Measurements from ENCODE around the gene IFNA13. TPM values are rescaled to one million over a fixed set of nuclear protein-coding genes. Genes with fewer than 3 reads are reported as not detected.

The IFNA13 gene
- total RNA-seq, 1 donor from 2014 or later = not detected

DNA sequence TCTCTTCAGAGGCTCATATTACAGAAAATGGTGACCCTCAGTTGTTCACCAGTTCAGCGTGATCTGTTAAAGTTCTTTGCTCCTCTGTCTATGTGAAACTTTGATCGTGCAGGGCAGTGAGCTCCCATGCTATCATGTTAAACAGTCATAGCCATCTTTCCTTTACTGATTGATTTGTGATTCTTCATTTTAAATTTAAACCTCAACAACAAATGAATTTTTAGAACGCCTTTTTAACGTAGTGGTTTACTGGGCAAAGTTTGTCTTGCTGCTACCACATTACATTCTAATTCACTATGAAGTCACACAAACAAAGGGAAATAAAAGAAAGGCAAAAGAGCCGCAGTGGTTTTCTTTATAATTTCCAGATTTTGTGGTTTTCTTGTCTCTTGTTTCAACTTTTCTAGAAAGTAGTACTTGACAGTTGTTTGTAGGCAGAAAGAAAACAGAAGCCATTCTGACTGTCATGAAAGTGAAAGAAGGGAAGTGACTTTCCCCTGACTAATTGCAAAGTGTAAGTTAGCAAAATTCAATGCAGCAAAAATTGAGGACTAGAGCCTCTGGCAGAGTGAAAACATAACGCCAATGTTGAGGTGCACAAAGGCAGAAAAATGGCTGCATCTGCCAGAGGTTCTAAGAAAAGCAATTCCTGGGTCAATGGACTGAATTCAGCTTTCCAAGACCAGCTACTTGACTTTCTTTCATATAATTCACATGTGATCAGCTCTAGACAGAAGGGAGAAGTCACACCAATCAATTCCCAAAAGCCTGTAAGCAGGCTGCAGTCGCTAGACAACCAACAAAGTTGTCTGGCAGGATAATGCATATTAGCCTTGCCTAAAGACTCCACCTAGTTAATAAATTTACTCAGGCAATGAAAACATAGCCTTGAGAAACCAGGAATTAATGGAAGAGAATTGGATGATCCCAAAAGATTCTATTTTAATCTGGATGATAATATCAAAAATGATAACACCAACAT is 10.1 kb downstream of the IFNA13 start:
- peak; percentile 10 for DNase-seq

DNA sequence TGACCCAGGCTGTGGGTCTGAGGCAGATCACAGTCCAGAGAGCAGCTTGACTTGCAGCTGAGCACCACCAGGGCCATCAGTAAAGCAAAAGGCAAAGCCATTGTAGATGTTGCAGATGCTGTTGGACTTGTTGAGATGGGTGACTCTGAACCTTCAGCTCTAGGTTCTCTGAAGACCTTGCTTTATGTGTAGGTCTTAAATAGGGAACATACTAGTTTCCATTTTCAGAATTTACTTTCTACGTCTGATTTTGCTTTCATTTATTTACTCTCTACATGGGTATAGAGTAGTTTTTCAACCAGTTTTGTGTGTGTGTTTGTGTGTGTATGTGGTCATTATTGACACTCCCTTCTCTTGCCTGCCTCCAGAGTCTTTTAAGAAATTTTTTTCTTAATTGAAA is 17.1 kb downstream of the IFNA13 start, which contains the start of gene IFNA6:
Gene IFNA6, minus strand, starts transcription at position 101 of the 400 bp plus-strand sequence. Its CDS starts 0 bp downstream, at position 101.
- no peak for DNase-seq

DNA sequence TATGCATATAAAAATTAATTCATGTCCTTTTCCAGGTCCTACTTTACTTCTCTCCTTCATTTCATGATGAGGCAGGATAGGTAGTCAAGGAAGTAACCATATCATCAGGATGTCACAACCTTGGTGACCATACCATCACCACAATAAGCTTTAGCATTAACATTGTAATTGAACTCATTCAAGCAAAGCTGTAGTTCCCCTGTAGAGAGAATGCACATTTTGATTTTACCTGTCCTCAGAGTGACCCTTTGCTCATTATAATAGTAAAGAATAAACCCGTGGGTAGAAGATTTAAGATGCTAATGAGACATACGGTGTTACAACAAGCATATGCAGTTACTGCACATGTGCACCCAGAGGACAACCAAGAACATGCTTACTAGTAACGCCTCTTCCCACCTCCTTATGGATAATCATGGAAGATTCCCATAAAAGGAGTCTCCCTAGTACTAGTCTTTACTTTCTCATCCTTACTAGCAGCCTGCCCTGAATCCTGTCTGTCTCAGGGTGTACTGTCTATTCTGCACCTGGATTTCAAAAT is 19.4 kb downstream of the IFNA13 start:
- no peak for DNase-seq

DNA sequence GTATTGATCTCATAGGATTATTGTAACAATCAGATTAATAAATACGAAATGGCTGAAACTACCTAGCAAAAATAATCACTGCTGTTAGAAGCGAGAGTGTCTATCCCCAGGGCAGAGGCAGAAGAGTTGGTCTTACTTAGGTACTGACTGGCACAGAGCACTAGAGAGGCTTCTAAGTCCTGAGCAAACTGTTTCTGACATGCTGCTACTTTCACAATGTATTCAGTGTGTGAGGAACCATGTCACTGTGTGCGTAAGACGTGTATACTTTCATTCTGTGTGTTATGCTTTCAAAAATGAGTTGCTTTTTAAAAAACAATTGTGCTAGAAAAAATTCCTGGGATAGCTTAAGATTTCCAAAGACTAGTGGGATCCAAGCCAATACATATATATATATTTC is 27.1 kb downstream of the IFNA13 start:
- DNase-seq = no peak

DNA sequence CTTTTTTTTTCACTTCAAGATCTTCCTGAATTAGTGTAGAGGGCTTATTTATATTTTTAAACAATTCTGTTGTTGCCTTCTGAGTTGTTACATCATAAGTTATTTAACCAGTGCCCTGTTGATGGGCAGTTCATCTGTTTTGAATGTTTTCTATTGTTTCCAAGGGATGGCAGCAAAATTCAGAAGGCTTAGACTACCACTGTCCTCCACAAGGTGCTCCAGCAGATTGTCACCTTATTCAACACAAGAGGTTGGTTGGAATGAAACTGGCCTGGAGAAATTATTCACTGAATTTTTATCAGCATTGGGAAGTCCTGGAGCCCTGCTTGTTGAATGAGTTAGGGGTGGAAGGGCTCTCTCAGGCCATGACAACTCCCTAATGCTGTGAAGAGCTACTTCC is 31.4 kb downstream of the IFNA13 start:
- no peak for DNase-seq

DNA sequence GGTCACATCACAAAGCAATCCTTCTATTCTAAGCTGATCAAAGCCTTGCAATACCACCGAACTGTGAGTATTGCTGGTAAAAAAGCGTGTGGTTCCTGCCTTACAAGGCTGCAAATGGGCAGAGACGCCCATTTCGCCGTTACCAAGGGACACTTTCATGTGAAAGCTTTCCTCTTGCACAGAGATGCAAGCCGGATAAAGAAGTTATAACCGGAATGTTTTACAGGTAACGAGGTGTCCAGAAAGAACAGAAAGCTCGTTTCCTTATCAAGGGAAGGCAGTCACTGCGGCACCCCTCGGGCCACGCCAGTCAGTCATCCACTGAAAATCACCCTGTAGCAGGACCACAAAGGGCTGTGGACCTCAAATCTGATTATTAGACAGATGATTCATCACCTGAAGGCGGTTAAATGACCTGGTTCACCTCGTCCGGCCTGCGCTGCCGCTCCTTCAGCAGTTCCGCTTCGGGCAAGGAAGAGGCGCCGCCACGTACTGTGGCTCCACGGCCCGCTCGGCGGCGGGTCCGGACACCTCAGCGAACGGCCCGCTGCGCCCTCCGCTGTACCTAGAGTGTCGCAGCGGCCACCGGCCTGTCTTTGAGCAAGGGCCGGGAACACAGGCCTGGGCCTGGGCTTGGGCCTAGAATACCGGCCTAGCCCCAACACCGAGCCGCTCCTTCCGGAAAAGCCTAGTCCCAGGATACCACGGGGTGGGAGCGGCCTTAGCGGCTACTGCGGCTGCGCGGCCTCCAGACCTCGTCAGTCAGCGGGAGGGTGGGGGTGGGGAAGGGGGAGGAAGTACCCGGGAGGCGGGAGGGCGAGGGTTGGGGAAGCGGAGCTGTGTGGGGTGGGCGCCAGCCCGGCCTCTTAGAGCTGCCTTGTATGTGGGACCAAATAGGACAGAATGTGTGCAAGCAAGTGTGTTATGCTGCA is 32.9 kb downstream of the IFNA13 start, which contains the start of gene KLHL9:
Gene KLHL9, minus strand, starts transcription at position 704 of the 932 bp plus-strand sequence. Its CDS starts 545 bp downstream, at position 159.
- peak; percentile 97 for DNase-seq

DNA sequence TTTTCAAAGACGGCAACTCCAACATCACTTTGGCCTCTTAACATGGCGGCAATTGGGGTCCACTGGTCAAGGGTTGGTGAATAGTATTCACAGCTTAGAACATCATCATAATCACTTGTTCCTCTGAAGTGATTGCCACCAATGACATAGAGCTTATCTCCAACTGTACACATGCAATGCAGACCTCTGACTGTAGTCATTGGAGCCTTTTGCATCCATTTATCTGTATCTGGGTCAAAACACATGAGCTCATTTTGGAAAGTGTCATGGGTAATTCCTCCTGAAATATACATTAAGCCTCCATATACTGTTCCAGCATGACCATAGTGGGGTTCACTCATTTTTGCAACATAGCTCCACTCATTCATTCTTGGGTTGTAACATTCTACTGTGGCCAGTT is 34.6 kb downstream of the IFNA13 start:
- DNase-seq = no peak

DNA sequence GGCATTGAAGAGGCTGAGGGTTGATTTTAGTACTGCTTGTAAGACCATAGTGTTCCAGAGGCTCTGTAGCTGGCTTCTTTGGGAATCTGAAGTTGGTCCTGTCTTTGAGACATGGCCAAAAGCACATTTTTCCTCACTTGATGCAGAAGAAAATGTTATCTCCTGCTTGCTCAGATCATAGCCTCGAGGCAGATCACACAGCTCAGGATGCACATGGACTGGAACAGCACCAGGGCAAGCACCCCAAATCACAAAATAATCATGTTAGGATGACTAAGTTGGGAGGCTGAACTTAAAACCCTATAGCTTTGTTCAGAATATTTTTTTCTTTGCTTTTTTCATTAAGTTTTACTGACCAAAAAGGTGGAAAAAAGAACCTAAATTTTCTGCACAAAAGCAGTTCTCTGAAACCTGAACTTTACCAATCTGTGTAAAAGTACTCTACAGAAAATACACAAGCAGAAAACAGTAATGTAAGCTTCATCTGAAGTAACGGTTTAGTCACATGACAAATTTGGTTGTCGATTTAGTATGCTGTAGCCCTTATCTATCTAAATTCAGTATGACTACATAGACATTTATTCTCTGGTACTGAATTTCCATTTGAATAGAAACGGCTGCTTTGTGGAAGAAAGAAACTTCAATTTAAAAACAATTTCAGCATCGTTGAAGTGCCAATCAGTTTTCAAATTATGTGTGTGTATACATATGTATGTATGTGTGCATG is 36.0 kb downstream of the IFNA13 start:
- DNase-seq = no peak

DNA sequence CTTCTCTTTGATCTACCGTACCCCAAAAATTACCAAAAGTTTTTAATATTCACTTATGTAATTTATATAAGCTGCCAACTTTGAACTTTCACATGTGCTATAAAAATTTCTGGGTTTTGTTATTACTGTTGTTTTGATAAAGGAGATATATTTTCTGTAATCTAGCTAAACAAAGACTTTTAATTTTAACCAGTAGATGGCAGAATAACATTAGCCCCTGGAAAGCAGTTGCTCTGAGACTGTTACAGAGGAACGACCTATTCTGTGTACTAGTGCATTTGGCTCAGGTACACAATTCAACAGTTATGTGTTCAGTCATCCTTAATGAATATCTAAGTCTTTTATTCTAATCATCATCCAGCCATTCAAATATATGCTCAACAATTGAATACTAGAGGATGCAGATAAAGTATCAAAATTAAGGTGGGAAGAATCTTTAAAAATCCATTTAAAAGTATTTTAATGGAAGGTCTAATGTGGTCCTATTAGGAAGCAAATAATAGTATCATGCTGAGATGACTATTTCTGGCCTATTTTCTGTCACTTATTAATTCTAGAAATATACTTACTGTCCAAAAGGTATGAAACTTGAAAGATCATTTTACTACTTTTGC is 41.2 kb downstream of the IFNA13 start:
- peak; percentile 60 for DNase-seq

DNA sequence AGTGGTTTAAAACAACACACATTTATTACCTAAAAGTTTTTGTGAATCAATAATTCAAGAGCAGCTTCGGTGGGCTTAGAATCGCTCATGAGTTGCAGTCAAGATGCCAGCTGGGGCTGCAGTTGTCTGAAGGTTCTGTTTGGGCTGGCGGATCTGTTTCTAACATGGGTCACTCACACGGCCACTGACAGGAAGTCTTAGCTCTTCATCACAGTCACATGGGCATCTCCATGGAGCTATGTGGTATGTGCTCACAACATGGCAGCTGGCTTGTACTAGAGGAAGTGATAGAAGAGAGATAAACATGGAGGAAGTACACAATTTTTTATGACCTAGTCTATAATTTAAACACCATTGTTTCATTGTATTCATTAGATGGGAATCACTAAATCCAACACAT is 43.8 kb downstream of the IFNA13 start:
- no peak for DNase-seq

DNA sequence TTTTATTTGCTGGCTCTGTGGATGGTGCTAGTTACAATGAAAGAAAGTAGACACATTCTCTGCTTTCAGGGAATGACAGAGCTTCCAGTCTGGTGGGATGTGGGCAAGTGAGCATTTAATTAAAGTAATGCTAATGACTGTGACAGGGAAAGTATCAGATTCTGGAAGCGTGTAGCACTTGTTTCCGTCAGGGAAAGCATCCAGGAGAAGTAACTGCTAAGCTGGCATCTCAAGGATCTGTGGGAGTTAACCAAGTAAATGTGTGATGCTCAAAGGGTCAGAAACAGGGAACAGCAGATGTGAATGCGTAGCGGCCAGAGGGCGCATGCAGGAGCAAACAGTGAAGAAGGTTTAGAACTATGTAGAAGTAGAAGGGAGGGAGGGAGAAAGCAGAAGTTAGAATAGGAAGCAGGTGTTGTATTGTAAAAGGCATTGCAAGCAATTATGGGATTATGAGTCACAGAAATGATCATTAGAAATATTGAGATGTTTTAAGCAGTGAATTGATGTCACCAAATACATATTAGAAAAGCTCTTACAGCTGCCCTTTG is 44.9 kb downstream of the IFNA13 start:
- DNase-seq = no peak

DNA sequence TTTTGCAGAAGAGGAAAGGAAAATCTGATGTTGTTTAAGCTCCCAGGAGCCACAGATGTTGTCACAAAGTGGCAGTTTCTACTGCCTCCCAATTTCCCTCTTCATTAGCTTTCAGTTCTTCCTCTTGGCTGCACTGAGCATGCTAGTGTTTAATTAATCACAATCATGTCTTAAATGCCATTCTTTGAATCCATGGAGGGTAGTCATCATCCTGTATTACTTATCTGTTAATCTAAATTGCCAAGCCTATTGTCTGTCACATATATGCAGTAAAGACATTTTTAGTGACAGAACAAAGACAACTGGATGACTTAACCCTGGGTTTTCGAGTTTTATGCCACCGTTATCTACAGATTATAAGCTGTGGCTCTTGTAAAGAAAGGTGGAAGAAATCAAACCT is 47.4 kb downstream of the IFNA13 start:
- no peak for DNase-seq

DNA sequence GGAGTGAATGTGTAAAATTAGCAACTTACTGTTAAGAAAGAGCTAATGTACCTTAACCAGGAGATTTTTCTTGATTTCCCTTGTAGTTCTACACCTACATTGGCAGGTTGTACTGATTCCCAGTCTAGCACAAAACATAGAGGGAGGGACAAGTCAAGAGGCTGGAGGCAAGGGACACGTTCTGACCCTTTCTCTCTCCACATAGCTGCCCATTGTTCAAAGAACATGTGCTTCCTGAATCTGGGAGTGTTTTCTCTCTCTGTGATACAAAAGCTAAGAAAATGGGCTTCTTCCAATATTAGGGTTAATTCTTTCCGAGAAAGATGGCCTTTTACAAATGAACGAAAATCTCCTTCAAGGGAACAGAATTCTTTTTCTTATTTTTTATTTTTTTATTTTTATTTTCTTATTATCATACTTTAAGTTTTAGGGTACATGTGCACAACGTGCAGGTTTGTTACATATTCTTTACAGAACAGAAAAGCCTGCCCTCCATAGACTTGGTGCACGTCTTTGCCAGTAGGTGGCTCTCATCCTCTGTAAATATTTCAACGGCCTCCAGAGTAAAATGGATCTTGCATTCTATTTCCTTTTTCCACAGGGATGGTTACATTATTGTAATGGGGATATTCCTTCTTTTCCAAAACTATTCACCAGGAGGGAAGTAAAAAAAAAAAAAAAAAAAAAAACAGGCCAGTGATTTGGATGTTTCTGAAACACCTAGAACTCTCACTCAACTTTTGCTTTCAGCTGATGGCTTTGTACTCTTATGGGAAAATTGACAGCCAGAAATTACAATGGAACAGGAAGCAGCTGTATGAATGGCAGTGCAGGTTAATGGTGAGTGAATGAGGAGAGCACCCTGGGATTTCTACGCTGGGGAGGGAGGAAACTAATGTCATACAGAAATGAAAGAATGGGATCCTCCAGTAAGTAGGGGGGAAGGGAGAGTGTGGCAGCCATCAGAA is 49.6 kb downstream of the IFNA13 start:
- peak; percentile 71 for DNase-seq

Other genes starting within 250 kb of the IFNA13 start
- not detected for gene IFNW1, start 226.2 kb downstream of the IFNA13 start, total RNA-seq
- gene IFNA21, start 201.4 kb downstream of the IFNA13 start, total RNA-seq = not detected
- gene IFNA4, start 180.5 kb downstream of the IFNA13 start, total RNA-seq = not detected
- not detected for gene IFNA7, start 165.9 kb downstream of the IFNA13 start, total RNA-seq
- gene IFNA10, start 160.9 kb downstream of the IFNA13 start, total RNA-seq = not detected
- not detected for gene IFNA16, start 150.7 kb downstream of the IFNA13 start, total RNA-seq
- gene IFNA17, start 139.8 kb downstream of the IFNA13 start, total RNA-seq = not detected
- gene IFNA14, start 128.1 kb downstream of the IFNA13 start, total RNA-seq = not detected
- gene IFNA5, start 62.7 kb downstream of the IFNA13 start, total RNA-seq = not detected
- 40.7 TPM for gene KLHL9, start 32.7 kb downstream of the IFNA13 start, total RNA-seq
- gene IFNA6, start 17.2 kb downstream of the IFNA13 start, total RNA-seq = not detected
- not detected for gene IFNA2, start 17.3 kb upstream of the IFNA13 start, total RNA-seq
- gene IFNA8, start 41.1 kb upstream of the IFNA13 start, total RNA-seq = not detected
- gene IFNA1, start 72.4 kb upstream of the IFNA13 start, total RNA-seq = not detected
- gene IFNE, start 114.3 kb upstream of the IFNA13 start, total RNA-seq = not detected